SK-N-SH (cell line): ENCODE results near the gene HK3. TPM values are rescaled to one million over a fixed set of nuclear protein-coding genes. Genes with fewer than 3 reads are reported as not detected.

ENCODE experiments used
- CTCF ChIA-PET: fragments of 300-600, 350-600 bp; formaldehyde crosslinking; extraction: SDS; loops from one replicate; lab custom pipeline; 2021; lab: Yijun Ruan, JAX
- POLR2A ChIA-PET: fragments of 350-600 bp; sonication (Branson Sonifier 250); formaldehyde crosslinking; extraction: SDS; loops from one replicate; lab custom pipeline; 2020; ENCODE audit warnings: antibody characterized with exemption, inconsistent platforms; lab: Yijun Ruan, JAX
- DNase-seq: peaks from one replicate; pipeline ENCODE4 v3.0.0; 2012
- H2AFZ ChIP-seq: fragments of 200-600 bp; sonication (generic); 2 replicates; pipeline ENCODE4 v1.8.1; 2016; ENCODE audit warnings: antibody characterized with exemption, mild to moderate bottlenecking, low read depth
- H3F3A ChIP-seq: fragments of 200-600 bp; sonication (generic); replicated peaks from 2 replicates; pipeline ENCODE3; 2016; ENCODE audit warnings: antibody characterized with exemption, mild to moderate bottlenecking; ENCODE audit not compliant: insufficient read depth
- H3K27ac ChIP-seq, 2 experiments: fragments of 200-500 bp in 1 of 2; fragments of 200-600 bp in 1 of 2; sonication (Bioruptor generic) in 1 of 2; sonication (generic), shearing (Covaris generic) in 1 of 2; 2 replicates each; pipeline versions ENCODE4 v1.5.1 to v1.6.1; 2014 to 2016; ENCODE audit warnings: low read depth in 2 of 2, inconsistent platforms in 1 of 2, low read length in 1 of 2, mild to moderate bottlenecking in 1 of 2, mixed read lengths in 1 of 2
- H3K27me3 ChIP-seq: fragments of 200-600 bp; sonication (generic), shearing (Covaris generic); 2 replicates; pipeline ENCODE4 v1.6.1; 2016; ENCODE audit warnings: mixed run types; ENCODE audit not compliant: insufficient read depth
- H3K36me3 ChIP-seq, 2 experiments: fragments of 200-500 bp in 1 of 2; fragments of 200-600 bp in 1 of 2; sonication (Bioruptor generic) in 1 of 2; sonication (generic) in 1 of 2; replicated peaks in 1 of 2; 2 replicates each; pipeline versions ENCODE3 to v1.5.1; 2014 to 2016; ENCODE audit warnings: low read length in 1 of 2, mild to moderate bottlenecking in 1 of 2; ENCODE audit not compliant: insufficient read depth in 2 of 2, control insufficient read depth in 1 of 2
- H3K4me1 ChIP-seq, 2 experiments: fragments of 200-500 bp in 1 of 2; fragments of 200-600 bp in 1 of 2; sonication (Bioruptor generic) in 1 of 2; sonication (generic), shearing (Covaris generic) in 1 of 2; 2 replicates each; pipeline versions ENCODE4 v1.5.1 to v1.6.1; 2014 to 2016; ENCODE audit warnings: low read depth in 1 of 2, low read length in 1 of 2, mixed run types in 1 of 2; ENCODE audit not compliant: insufficient read depth in 2 of 2, control insufficient read depth in 1 of 2
- H3K4me2 ChIP-seq: fragments of 200-600 bp; sonication (generic), shearing (Covaris generic); 2 replicates; pipeline ENCODE4 v1.6.1; 2017; ENCODE audit warnings: mixed run types
- H3K4me3 ChIP-seq, 2 experiments: fragments of 200-500 bp in 1 of 2; fragments of 200-600 bp in 1 of 2; sonication (Bioruptor generic) in 1 of 2; sonication (generic), shearing (Covaris generic) in 1 of 2; 2 replicates each; pipeline versions ENCODE4 v1.5.1 to v1.8.1; 2014 to 2016; ENCODE audit warnings: low read depth in 2 of 2, inconsistent platforms in 1 of 2, low read length in 1 of 2, mild to moderate bottlenecking in 1 of 2, mixed read lengths in 1 of 2, moderate library complexity in 1 of 2
- H3K79me2 ChIP-seq: fragments of 200-600 bp; sonication (generic); 2 replicates; pipeline ENCODE4 v1.8.1; 2017; ENCODE audit warnings: mild to moderate bottlenecking; ENCODE audit not compliant: insufficient read depth
- H3K9ac ChIP-seq: fragments of 200-600 bp; sonication (generic); 2 replicates; pipeline ENCODE4 v1.6.1; 2017; ENCODE audit warnings: mixed run types
- H3K9me2 ChIP-seq: fragments of 200-600 bp; sonication (generic); 2 replicates; pipeline ENCODE4 v1.6.1; 2017; ENCODE audit warnings: mixed run types
- H3K9me3 ChIP-seq: fragments of 200-600 bp; sonication (generic); 2 replicates; pipeline ENCODE4 v1.6.1; 2017; ENCODE audit warnings: mixed run types, mild to moderate bottlenecking, moderate library complexity
- H4K20me1 ChIP-seq: fragments of 200-600 bp; sonication (generic); 2 replicates; pipeline ENCODE4 v1.6.1; 2017; ENCODE audit warnings: mild to moderate bottlenecking, mixed run types; ENCODE audit not compliant: insufficient read depth
- CHD2 ChIP-seq: fragments of 150-350 bp; IDR thresholded peaks from 2 replicates; pipeline ENCODE4 v1.6.1; 2018; ENCODE audit warnings: low read length; ENCODE audit not compliant: partially characterized antibody
- CTCF ChIP-seq: fragments of 200-600 bp; sonication (generic); IDR thresholded peaks from 2 replicates; pipeline ENCODE4 v1.6.1; 2017; ENCODE audit warnings: antibody characterized with exemption, mild to moderate bottlenecking, moderate library complexity
- EP300 ChIP-seq, 2 experiments: IDR thresholded peaks; 2 replicates each; pipeline versions ENCODE4 v1.4.0 to v1.6.1; 2012; ENCODE audit warnings: borderline replicate concordance in 1 of 2, low read depth in 1 of 2, low read length in 1 of 2
- FOXJ3 ChIP-seq: sonication (generic); formaldehyde crosslinking; IDR thresholded peaks from 2 replicates; pipeline ENCODE4 v1.5.1; 2020; ENCODE audit warnings: mild to moderate bottlenecking, missing genetic modification reagents
- GABPA ChIP-seq: IDR thresholded peaks from 2 replicates; pipeline ENCODE4 v1.4.0; 2012; ENCODE audit warnings: low read depth, mild to moderate bottlenecking
- IRF3 ChIP-seq: fragments of 150-350 bp; IDR thresholded peaks from 2 replicates; pipeline ENCODE4 v1.6.1; 2016; ENCODE audit warnings: mild to moderate bottlenecking, low read depth, low read length
- MAX ChIP-seq: IDR thresholded peaks from 2 replicates; pipeline ENCODE4 v1.4.0; 2012; ENCODE audit warnings: low read depth
- MEF2A ChIP-seq: IDR thresholded peaks from 2 replicates; pipeline ENCODE4 v1.4.0; 2012; ENCODE audit warnings: low read depth, borderline replicate concordance
- MXI1 ChIP-seq: IDR thresholded peaks from 2 replicates; pipeline ENCODE4 v1.6.1; 2012; ENCODE audit warnings: mild to moderate bottlenecking, low read depth, low read length, improper control_type of control experiment
- NRF1 ChIP-seq: IDR thresholded peaks from 2 replicates; pipeline ENCODE4 v1.6.1; 2012; ENCODE audit warnings: low read depth, mild to moderate bottlenecking, low read length
- POLR2AphosphoS5 ChIP-seq: IDR thresholded peaks from 2 replicates; pipeline ENCODE4 v1.6.1; 2012; ENCODE audit warnings: low read depth, low read length
- RXRA ChIP-seq: IDR thresholded peaks from 2 replicates; pipeline ENCODE4 v1.4.0; 2012; ENCODE audit warnings: low read depth, mild to moderate bottlenecking, borderline replicate concordance
- SIN3A ChIP-seq: IDR thresholded peaks from 2 replicates; pipeline ENCODE4 v1.6.1; 2012; ENCODE audit warnings: low read depth, mild to moderate bottlenecking, low read length, moderate library complexity, borderline replicate concordance
- WGBS: methylation state at CpG from one replicate; pipeline ENCODE4 v1.1.6; 2017; ENCODE audit warnings: low lambda C conversion rate; 5-methylcytosine and 5-hydroxymethylcytosine counted together
- polyA plus RNA-seq, 3 experiments: library from polyadenylated mRNA; depleted of rRNA; stranded (reverse); fragments of >200 nt; gene quantifications; 2 replicates each; pipeline ENCODE4 v1.2.3, GENCODE V29; 2012

The HK3 gene
- polyA plus RNA-seq, 1 of the 3 experiments (the other 2 are of a cell fraction): 0.02 TPM

GRCh38 chr5:176875014-176875550, 24.1 kb downstream of the HK3 start:
- POLR2A ChIA-PET: interaction anchor here (1.1 kb wide), 1 partner anchor 9 kb away, joined by 3 read pairs; no protein-coding TSS in a partner anchor
- H3K27me3 ChIP-seq: no peaks in the 10 kb centered on the region

More at GRCh38 chr5:176875014-176875550, 24.1 kb downstream of the HK3 start:
- H3K79me2 ChIP-seq: no peaks in the 10 kb centered on the region
- no peak for TF ChIP-seq MEF2A
- TF ChIP-seq POLR2AphosphoS5: no peak
- TF ChIP-seq MXI1: no peak
- TF ChIP-seq IRF3: no peak
- TF ChIP-seq NRF1: no peak
- no peak for TF ChIP-seq SIN3A
- no peak for TF ChIP-seq RXRA
- TF ChIP-seq FOXJ3 (CRISPR knock-in tag): no peak
- TF ChIP-seq EP300 (IDR thresholded peaks at IDR 0.05; ENCODE audit: borderline replicate concordance in 1 of 2, low read depth in 1 of 2, low read length in 1 of 2): no peak
- no peak for TF ChIP-seq GABPA
- no peak for TF ChIP-seq CHD2
- no peak for TF ChIP-seq MAX
- TF ChIP-seq CTCF: no peak
- H3K27ac ChIP-seq: no peak overlapping the region
- WGBS: 63% methylated on average over 15 of the region's 17 CpGs
- no peaks in the 10 kb centered on the region for H3K9me2 ChIP-seq
- no peaks in the 10 kb centered on the region for H3K36me3 ChIP-seq
- H2AFZ ChIP-seq: no peak overlapping the region
- no peak for DNase-seq
- no peak overlapping the region for H3K9ac ChIP-seq
- CTCF ChIA-PET: interaction anchor here (1.3 to 1.4 kb wide), 2 partner anchors 82 to 215 kb away, joined by 3 to 4 read pairs; no protein-coding TSS in a partner anchor
- H3F3A ChIP-seq: no peaks in the 10 kb centered on the region
- no peak overlapping the region for H3K4me2 ChIP-seq
- no peaks in the 10 kb centered on the region for H4K20me1 ChIP-seq
- no peaks in the 10 kb centered on the region for H3K9me3 ChIP-seq
- H3K4me1 ChIP-seq: peaks cover 0 to 19% of the 10 kb centered on the region in 2 experiments; a peak in 1 of 4 replicates
- no peak overlapping the region for H3K4me3 ChIP-seq
